NOMO-1 treated with dmso at 0.1 percent for 144 hours (cell line): ENCODE results near the gene ADARB2.

Source experiments
- DNase-seq: peaks from one replicate; lab custom pipeline; 2025; ENCODE audit not compliant: unreplicated experiment; lab: John Stamatoyannopoulos, UW

ADARB2 gene

DNA sequence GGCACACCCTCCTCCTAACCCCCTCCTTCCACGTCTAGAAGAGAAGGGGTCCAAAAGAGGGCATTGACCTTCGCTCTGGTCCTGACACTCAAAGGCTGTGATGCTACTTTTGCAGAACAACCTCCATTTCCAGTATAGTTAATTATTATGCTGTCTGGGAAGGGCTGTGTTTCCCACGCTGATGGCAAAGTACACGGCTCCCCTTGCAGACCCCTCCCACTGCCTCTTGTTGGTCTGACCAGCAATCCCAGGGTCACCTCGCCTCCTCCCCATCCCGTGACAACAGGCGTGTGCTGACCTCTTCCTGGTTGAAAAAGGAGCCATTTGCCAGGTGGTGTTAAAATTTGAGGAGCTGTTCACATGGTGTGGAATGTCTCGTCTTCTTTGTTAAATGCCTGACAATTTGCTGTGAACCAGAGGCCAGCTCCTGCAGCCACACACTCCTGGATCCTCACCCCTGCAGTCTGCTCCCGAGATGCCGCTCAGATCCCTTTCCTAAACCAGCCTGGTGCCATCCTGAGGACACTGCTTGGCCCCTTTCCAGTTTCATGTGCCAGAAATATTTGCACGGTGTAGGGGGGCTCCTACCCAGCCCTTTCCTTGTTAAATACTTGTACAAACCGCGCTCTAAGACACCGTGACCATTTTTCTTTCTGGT lies 359.5 kb downstream of the ADARB2 start:
- DNase-seq, result no peak

DNA sequence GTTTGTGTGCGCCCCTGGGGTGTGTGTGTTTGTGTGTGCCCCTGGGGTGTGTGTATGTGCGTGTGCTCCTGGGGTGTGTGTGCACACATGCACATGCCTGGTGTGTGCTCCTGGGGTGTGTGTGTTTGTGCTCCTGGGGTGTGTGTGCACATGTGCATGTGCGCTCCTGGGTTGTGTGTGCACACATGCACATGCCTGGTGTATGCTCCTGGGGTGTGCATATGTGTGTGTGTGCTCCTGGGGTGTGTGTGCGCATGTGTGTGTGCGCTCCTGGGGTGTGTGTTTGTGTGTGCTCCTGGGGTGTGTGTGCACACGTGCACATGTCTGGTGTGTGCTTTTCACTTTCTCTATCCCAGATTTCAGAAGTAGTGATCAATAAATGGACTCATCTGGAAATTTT lies 360.1 kb downstream of the ADARB2 start:
- no peak for DNase-seq

DNA sequence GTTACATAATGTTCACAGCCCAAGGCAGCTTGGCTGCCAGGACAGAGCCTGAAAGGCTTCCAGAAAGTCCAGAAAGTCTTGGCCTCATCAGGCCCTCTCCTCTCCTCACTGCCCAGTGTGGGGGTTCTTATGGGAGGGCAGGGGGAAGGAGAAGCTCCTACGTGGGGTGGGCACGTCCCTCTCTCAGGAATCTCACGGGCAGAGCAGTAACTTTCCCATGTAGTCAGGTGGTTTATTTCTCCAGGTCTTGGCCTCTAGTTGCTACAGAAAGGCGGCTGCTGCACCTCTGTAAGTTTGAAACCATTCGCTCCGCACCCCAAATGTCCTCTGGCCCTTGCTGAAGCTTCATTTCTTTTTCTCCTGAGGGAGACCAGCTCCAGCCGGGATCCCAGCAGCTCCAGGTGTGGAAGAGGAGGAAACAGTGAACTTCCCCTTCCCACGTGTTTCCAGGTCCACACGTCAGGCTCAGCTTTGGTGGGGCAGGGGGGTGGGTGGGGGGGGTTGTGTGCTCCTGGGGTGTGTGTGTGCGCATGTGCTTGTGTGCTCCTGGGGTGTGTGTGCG lies 360.9 kb downstream of the ADARB2 start:
- DNase-seq, result no peak

DNA sequence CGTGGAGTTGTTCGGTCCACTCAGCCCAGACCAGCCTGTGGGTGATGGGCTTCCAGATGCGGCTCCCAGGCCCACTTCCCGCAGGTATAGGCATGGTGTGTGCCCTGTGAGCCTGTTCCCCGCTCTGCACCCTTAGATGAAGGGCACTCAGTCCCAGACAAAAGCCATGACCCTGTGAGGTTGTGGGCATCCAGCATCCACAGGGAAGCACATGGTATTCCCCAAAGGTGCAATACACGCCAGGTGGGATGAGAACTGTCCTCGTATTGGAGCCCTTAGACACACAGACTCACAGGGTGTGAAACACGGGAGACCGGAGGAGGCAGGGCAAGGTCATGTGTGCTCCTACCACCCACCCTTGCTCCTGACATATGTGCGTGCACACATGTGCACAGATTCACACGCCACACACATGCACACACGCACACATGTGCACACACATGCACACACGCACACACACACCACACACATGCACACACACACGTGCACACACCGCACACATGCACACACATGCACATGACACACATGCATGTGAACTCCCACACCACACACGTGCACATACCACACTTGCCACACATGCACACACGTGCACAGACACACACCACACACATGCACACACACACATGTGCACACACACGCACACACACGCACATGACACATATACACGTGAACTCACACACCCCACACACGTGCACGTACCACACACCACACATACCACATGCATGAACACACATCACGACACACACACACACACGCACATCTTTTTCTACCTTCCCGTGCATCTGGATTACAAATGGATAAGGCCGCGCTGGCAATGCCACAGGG lies 361.8 kb downstream of the ADARB2 start:
- no peak for DNase-seq

DNA sequence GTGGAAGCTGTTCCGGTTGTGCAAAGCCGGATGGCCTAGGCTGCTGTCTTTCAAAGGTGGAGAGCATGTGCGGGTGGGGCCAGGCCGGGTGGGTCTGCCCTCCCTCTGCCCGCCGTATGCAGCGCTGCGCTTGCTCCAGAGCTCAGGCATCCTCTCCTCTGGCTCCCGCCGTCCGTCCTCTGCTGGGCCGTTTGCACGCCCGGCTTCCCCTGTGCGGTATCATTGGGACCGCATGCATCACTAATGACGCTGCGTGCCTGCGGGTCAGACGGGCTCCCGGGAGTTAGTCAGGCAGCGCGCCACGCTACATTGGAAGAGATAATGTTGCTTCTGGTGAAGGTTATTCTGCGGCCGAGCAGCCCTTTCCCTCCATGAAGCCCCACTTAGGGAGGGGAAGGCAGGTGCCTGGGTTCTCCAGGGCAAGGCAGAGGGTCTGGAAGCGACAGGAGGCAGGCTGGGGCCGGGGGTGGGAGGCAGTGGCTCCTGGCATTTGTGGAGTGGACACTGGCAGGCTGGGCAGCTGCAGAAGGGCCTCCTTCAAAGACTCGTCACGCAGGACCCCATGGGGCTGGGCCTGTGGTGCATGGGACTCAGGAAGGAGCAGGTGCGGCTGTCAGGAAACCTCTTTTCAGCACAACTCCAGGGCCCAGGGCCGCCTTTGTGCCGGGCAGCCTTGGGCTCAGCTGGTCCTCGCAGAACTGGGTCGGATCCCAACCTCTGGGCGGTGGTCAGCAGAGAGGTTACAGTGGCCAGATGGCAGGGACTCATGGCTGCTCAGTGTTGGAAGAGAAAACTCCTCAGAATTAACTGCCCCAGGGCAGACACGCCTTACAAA lies 362.6 kb downstream of the ADARB2 start:
- no peak for DNase-seq

DNA sequence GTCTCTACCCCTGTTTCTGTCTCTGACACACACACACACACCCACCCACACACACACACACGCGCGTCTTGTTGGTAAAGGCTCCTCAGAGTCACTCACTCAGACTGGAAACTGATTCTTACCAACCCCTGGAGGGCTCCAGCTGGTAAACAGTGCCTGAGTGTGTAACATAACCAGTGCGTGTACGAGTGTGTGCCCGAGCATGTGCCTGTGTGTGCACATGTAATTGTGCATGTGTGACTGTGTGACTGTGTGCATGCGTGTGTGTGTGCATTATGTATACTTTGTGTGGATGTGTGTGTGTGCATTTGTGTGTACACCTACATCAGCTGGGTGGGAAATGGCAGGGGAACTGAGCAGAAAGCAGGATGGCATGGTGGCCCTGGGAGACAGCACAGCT lies 364.0 kb downstream of the ADARB2 start:
- DNase-seq, result no peak

DNA sequence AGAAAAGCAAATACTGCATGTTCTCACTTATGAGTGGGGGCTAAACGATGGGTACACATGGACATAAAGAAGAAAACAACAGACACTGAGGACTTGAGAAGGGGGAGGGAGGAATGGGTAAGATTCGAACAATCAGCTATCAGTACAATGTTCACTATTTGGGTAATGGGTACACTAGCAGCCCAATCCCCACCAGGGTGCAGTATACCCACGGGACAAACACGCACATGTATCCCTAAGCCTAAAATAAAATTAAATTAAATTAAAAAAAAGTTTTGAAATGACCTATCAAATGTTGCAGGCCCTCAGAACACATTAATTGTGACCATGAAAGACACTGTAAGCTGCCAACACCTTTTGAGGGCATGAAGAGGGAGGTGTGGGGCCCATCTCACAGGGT lies 365.1 kb downstream of the ADARB2 start:
- no peak for DNase-seq

DNA sequence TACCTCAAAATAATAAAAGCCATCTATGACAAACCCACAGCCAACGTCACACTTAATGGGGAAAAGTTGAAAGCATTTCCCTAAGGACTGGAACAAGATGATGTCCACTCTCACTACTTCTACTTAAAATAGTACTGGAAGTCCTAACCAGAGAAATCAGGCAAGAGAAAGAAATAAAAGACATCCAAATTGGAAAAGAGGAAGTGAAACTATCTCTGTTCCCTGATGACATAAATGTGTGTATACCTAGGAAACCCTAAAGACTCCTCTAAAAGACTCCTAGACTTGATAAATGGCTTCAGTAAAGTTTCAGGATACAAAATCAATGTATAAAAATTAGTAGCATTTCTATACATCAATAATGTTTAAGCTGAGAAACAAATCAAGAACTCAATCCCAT lies 367.0 kb downstream of the ADARB2 start:
- no peak for DNase-seq

DNA sequence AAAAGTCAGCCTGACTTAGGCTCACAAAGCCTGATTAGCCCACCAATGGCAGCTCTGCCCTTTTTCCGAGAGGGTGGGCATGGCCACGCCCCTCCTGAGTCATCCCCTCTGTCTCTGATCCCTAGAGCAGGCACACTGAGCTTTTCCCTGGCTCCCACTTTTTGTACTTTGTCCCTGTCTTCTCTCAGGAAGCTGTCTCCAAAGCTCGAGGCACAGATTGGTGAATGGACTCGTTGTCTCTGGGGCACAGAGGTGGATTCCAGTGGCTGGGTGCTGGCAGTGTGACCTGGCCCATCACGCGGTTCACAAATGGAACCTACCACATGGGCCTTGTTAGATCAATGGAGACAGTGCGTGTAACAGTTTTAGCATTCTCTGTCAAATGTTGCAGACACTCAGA lies 367.7 kb downstream of the ADARB2 start:
- no peak for DNase-seq

DNA sequence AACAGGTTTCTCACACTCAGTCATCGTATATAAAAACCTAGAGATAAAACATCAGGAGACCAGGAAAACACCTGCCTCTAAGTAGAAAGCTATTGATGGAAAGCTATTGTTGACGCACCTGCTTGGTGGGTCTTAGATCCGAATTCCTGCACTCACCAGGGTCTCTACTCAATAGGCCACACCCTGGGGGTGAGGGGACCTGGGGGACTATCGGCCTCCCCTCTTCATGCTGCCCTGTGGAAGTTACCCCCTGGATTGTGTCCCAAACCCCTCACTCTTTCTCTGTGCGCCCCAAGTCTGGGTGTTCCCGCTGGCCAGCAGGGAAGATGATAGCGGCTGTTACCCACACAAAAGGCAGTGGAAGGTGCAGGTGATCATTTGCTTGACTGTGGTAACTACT lies 368.1 kb downstream of the ADARB2 start:
- no peak for DNase-seq

DNA sequence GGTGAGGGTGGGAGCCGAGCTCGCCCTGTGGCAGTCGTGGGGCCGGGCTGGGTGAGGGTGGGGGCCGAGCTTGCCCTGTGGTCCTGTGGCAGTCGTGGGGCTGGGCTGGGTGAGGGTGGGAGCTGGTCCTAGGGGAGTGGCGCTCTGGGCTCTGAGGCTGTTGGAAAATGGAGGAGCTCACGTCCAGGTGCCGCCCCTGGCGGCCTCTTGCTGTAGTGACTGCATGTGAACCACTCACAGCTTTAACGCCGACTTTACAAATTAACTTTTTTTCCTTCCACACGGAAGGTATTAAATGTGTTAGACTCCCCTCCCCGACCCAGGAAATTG lies 368.5 kb downstream of the ADARB2 start:
- DNase-seq, result no peak

DNA sequence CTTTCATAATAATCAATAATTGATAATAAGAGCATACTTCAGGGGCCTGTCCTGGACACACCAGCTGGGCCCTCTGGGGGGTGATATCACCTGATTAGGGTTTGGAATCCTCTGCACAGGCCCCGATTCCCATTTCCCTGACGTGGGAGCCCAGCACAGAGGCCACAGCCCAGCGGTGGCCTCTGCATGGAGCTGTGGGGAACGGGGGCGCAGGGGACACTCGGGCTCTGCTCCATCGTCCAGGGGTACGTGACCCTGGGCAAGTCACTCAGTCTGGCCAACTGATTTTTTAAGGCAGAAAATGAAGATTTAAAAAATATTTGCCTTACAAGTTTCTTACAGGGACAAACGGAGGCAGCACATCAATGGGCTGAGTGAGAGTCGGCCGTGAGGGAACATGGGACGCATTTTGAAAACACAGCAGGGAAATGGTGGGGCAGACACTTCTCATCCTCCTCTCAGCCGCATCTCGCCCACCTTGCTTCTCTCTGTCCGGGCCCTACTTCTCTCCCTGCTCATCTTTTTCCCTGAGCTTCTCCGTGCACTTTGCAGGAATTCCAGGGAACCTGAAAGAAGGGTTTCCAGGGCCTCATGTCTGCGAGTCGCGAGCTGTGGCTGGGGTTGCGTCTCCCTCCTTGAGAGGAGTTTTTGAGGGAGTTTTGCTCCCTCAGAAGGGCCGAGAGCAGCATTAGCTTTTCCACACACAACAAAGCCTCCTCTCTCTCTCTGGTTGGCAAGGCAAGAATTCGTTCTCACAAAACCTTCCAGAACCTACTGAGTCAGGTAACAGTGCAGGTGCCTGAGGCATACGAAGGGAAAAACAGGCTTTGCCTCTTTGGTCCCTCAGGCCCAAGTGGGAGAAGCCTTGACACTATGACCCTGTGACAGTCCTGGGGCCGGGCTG lies 369.1 kb downstream of the ADARB2 start:
- DNase-seq, result no peak

DNA sequence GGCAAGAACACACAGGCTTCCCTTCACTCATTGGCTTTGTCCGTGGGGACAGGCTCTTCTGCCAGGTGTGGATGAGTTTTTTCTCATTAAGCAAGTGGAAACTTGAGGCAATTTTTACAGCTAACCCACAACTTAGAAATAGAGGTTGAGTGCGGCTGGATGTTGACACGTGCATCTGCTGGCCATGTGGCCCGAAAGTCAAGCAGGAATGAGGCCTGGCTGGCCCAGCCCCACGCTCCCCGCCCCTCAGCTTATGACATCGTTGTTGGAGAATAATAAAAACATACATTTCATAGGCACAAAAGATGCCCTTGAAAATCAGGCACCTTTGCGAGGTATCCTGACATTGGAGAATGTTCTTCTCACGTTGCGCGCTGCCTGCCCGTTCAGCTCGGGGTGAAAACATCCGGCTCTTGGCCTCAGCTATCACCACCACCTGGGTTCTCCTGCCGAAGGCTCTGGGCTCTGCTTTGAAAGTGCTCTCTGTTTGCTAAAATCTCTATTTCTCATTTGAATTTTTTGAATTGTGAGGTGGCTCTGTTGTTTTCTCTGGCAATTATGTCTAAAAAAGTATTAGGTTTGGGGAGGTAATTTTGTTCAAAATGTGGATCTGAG lies 370.4 kb downstream of the ADARB2 start:
- no peak for DNase-seq

DNA sequence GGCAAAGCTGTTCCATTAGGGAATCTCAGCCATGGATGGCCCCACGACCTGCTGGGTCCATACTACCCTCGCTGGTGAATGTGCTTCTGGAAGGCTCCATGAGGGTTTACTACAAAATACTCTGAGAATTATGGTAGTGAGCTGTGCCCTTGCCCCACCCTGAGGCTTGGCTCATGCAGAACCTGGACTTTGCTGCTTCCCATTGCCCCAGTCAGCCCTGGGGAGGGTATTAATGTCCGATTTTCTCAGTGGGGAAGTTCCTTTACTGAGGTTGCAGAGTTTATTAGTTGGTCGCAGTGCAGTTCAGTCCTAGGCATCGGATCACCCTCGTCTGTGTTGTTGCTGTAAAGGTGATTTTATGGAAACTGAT lies 371.0 kb downstream of the ADARB2 start:
- no peak for DNase-seq

DNA sequence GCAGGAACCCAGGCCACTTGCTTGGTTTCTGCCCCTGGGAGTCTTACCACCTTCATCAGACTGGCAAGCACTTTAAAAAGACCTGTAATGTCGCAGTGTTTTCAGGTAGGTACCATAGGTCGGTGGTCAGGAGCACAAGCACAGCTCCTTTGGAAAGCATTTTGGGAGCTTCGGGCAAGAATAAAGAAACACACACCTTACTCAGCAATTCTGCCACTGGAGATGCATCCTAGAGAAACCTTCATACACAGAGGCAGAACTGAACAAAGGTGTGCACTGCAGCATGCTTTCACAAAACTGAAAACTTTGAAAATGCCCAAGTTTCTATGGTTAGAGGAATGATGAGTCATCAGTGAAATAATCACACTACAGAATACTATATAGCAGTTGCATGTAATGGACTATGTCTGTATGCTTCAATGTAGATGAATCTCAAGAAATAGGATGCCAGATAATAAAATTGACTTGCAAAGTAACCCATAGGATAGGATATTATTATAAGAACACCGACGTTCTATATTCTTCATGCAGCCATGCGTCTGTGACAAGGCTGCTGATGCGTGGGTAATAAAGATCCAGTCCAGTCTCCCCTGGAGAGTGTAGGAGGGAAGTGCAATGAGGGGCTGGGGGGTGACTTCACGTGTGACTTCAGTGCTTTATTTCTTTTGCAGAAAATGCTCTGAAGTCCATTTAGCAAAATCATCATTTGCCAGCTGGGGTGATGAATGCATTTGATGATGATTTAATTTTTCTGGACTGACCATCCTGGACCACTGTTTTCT lies 371.6 kb downstream of the ADARB2 start:
- no peak for DNase-seq

DNA sequence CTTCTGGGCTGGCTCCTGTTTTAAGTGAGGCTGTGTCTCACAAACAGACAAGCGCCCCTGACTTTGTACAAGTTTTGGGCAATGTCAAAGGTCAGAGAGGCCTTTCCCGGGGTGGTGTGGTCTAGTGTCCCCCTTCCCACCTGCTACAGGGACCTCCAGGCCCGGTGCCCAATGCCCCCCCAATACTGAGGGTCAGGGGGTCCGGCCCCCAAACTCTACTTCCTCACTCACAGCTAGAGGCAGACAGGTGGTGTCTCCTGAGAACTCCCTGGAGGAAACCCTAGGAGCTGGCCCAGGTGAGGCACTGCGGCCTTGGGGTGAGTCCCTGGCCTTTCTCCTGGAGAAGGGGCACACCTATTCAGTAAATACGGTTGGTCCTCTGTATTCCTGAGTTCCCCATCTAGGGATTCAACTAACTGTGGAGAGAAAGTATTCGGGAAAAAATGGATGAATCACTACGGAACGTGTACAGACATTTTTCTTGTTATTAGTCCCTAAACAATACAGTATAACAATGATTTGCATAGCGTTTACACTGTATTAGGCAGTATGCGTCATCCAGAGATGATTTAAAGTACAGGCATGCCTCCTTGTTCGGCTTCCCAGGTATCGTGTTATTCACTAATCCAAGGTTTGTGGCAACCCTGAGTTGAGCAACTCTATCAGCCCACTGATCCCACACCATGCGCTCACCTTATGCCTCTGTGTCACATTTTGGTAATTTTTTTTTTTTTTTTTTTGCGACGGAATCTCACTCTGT lies 373.0 kb downstream of the ADARB2 start:
- DNase-seq, result no peak

DNA sequence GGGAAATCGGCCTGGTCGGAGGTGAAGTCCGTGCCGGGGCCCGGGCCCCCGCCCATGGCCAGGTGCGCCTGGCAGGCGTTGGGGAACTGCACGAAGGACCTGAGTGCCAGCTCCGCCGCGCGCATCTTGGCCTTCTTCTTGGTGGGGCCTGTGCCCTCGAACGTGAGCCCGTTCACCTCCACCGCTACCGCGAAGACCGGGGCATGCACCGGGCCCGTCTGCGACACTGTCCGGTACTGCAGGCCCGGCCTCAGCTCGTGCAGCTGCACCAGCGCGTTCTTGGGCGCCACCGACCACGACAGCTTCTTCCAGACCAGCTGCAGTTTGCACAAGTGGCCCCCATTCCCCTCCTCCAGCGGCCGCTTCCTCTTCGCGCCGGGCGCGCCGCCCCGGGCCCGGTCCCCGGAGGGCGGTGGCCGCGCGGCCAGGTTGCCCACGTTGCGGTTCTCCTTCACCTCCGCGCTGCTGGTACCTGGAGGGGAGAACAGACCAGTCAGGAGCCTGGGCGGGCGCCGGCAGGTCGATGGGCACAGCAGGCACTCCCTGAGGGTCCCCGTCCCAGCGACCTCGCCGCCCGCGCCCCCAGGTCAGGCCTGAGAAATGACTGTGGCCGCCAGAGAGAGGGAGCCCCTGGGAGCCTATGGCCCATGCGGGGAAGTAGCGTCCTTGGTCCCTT lies 373.7 kb downstream of the ADARB2 start:
- no peak for DNase-seq
